HEK293 (cell line): ENCODE data around the gene VASP.

ENCODE experiments used
- BCL11A ChIP-seq: fragments of 450-650 bp; formaldehyde crosslinking; IDR thresholded peaks from 2 replicates; pipeline ENCODE4 v1.5.1; 2016; ENCODE audit warnings: low read depth, missing biosample characterization, missing genetic modification characterization
- FEZF1 ChIP-seq: fragments of 450-650 bp; formaldehyde crosslinking; IDR thresholded peaks from 2 replicates; pipeline ENCODE4 v1.5.1; 2016; ENCODE audit warnings: missing biosample characterization, missing genetic modification characterization
- GLI2 ChIP-seq: fragments of 450-650 bp; formaldehyde crosslinking; IDR thresholded peaks from 2 replicates; pipeline ENCODE4; 2017; ENCODE audit warnings: missing biosample characterization, missing genetic modification characterization, low read depth, borderline replicate concordance
- PATZ1 ChIP-seq: fragments of 450-650 bp; formaldehyde crosslinking; IDR thresholded peaks from 2 replicates; pipeline ENCODE4 v1.5.1; 2016; ENCODE audit warnings: missing biosample characterization, missing genetic modification characterization
- PRDM4 ChIP-seq: fragments of 450-650 bp; formaldehyde crosslinking; IDR thresholded peaks from 2 replicates; pipeline ENCODE4 v1.5.1; 2017; ENCODE audit warnings: missing biosample characterization, missing genetic modification characterization
- REST ChIP-seq: fragments of 450-650 bp; formaldehyde crosslinking; IDR thresholded peaks from 2 replicates; pipeline ENCODE4 v1.5.1; 2016; ENCODE audit warnings: missing biosample characterization, missing genetic modification characterization
- WT1 ChIP-seq: fragments of 450-650 bp; formaldehyde crosslinking; IDR thresholded peaks from 2 replicates; pipeline ENCODE4 v1.5.1; 2016; ENCODE audit warnings: missing biosample characterization, missing genetic modification characterization
- ZBTB48 ChIP-seq: fragments of 450-650 bp; formaldehyde crosslinking; IDR thresholded peaks from 2 replicates; pipeline ENCODE4 v1.5.1; 2016; ENCODE audit warnings: missing biosample characterization, missing genetic modification characterization
- ZNF302 ChIP-seq: fragments of 450-650 bp; formaldehyde crosslinking; IDR thresholded peaks from 2 replicates; pipeline ENCODE4 v1.5.1; 2016; ENCODE audit warnings: missing biosample characterization, missing genetic modification characterization, low read depth
- ZNF391 ChIP-seq: fragments of 450-650 bp; formaldehyde crosslinking; IDR thresholded peaks from 2 replicates; pipeline ENCODE4 v1.5.1; 2016; ENCODE audit warnings: low read depth, missing biosample characterization, missing genetic modification characterization, borderline replicate concordance
- ZNF449 ChIP-seq: fragments of 450-650 bp; formaldehyde crosslinking; IDR thresholded peaks from 2 replicates; pipeline ENCODE4 v1.5.1; 2017; ENCODE audit warnings: missing biosample characterization, mild to moderate bottlenecking, missing genetic modification characterization, moderate library complexity
- ZNF548 ChIP-seq: fragments of 450-650 bp; formaldehyde crosslinking; IDR thresholded peaks from 2 replicates; pipeline ENCODE4 v1.5.1; 2016; ENCODE audit warnings: missing biosample characterization, missing genetic modification characterization
- ZNF600 ChIP-seq: fragments of 450-650 bp; formaldehyde crosslinking; IDR thresholded peaks from 2 replicates; pipeline ENCODE4 v1.5.1; 2016; ENCODE audit warnings: missing biosample characterization, missing genetic modification characterization
- ZNF677 ChIP-seq: fragments of 450-650 bp; IDR thresholded peaks from 2 replicates; pipeline ENCODE4 v1.5.0; 2018; ENCODE audit warnings: missing biosample characterization, mild to moderate bottlenecking, missing genetic modification characterization, moderate library complexity
- ZNF707 ChIP-seq: fragments of 450-650 bp; formaldehyde crosslinking; IDR thresholded peaks from 2 replicates; pipeline ENCODE4 v1.5.1; 2016; ENCODE audit warnings: missing biosample characterization, missing genetic modification characterization
- ZNF830 ChIP-seq: fragments of 450-650 bp; IDR thresholded peaks from 2 replicates; pipeline ENCODE4 v1.5.0; 2018; ENCODE audit warnings: missing biosample characterization, missing genetic modification characterization, low read depth, mild to moderate bottlenecking, moderate library complexity
- ZNF843 ChIP-seq: fragments of 450-650 bp; formaldehyde crosslinking; IDR thresholded peaks from 2 replicates; pipeline ENCODE4 v1.5.1; 2016; ENCODE audit warnings: missing biosample characterization, missing genetic modification characterization
- TF ChIP-seq, protein P1 (sequence below): fragments of 450-650 bp; formaldehyde crosslinking; IDR thresholded peaks from 2 replicates; pipeline ENCODE4 v1.5.1; 2016; ENCODE audit warnings: missing biosample characterization, missing genetic modification characterization
- TF ChIP-seq, protein P2 (sequence below): fragments of 450-650 bp; formaldehyde crosslinking; IDR thresholded peaks from 2 replicates; pipeline ENCODE4 v1.5.1; 2016; ENCODE audit warnings: missing biosample characterization, missing genetic modification characterization
- TF ChIP-seq, protein P3 (sequence below): fragments of 450-650 bp; formaldehyde crosslinking; IDR thresholded peaks from 2 replicates; pipeline ENCODE4 v1.5.1; 2016; ENCODE audit warnings: missing biosample characterization, missing genetic modification characterization, low read depth
- TF ChIP-seq, protein P4 (sequence below): fragments of 450-650 bp; formaldehyde crosslinking; IDR thresholded peaks from 2 replicates; pipeline ENCODE4 v1.5.1; 2016; ENCODE audit warnings: missing biosample characterization, missing genetic modification characterization

The VASP gene

DNA sequence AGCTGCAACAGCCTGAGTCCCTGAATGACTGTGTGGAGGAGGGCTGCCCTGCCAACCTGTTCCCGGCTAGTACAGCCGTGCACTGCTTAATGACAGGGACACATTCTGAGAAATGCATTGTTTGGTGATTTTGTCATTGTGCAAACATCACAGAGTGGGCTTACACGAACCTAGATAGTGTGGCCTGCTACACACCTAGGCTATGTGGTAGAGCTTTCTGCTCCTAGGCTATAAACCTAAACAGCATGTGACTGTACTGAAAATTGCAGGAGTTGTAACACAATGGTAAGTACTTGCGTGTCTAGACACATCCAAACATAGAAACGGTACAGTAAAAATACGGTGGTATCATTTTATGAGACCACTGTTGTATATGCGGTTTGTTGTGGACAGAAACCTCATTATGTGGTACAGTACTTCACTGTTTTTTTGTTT lies 35.0 kb downstream of the VASP start (continued):
- TF ChIP-seq PATZ1 (tag by site-specific recombination) (0 out of 2 replicates have a peak, but pooled peaks have one; percentile 20), ZNF302 (tag by site-specific recombination) (no peak), FEZF1 (tag by site-specific recombination) (peak; percentile 91), BCL11A (tag by site-specific recombination) (peak; percentile 52; the same call in 1 of the 2 replicates), PRDM4 (peak; percentile 80), REST (no peak), ZNF677 (tag by site-specific recombination) (no peak), WT1 (0 out of 2 replicates have a peak, but pooled peaks have one; percentile 21), ZNF830 (tag by site-specific recombination) (no peak), ZNF707 (tag by site-specific recombination) (no peak), GLI2 (no peak), ZNF449 (no peak), ZNF843 (tag by site-specific recombination) (peak; percentile 80), ZNF548 (tag by site-specific recombination) (no peak), ZBTB48 (tag by site-specific recombination) (no peak), ZNF391 (tag by site-specific recombination) (peak; percentile 44; the same call in 1 of the 2 replicates), ZNF600 (0 out of 2 replicates have a peak, but pooled peaks have one; percentile 30)
- TF ChIP-seq, protein P1, sequence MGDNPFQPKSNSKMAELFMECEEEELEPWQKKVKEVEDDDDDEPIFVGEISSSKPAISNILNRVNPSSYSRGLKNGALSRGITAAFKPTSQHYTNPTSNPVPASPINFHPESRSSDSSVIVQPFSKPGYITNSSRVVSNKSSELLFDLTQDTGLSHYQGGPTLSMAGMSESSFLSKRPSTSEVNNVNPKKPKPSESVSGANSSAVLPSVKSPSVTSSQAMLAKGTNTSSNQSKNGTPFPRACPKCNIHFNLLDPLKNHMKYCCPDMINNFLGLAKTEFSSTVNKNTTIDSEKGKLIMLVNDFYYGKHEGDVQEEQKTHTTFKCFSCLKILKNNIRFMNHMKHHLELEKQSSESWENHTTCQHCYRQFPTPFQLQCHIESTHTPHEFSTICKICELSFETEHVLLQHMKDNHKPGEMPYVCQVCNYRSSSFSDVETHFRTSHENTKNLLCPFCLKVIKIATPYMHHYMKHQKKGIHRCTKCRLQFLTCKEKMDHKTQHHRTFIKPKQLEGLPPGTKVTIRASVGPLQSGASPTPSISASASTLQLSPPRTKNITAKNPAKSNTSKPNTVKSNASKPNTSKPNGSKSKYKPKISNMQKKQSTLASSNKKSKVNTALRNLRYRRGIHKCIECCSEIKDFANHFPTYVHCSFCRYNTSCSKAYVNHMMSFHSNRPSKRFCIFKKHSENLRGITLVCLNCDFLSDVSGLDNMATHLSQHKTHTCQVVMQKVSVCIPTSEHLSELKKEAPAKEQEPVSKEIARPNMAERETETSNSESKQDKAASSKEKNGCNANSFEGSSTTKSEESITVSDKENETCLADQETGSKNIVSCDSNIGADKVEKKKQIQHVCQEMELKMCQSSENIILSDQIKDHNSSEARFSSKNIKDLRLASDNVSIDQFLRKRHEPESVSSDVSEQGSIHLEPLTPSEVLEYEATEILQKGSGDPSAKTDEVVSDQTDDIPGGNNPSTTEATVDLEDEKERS (tag by site-specific recombination): no peak
- TF ChIP-seq, protein P2, sequence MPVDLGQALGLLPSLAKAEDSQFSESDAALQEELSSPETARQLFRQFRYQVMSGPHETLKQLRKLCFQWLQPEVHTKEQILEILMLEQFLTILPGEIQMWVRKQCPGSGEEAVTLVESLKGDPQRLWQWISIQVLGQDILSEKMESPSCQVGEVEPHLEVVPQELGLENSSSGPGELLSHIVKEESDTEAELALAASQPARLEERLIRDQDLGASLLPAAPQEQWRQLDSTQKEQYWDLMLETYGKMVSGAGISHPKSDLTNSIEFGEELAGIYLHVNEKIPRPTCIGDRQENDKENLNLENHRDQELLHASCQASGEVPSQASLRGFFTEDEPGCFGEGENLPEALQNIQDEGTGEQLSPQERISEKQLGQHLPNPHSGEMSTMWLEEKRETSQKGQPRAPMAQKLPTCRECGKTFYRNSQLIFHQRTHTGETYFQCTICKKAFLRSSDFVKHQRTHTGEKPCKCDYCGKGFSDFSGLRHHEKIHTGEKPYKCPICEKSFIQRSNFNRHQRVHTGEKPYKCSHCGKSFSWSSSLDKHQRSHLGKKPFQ (tag by site-specific recombination): peak; percentile 49
- TF ChIP-seq, protein P3, sequence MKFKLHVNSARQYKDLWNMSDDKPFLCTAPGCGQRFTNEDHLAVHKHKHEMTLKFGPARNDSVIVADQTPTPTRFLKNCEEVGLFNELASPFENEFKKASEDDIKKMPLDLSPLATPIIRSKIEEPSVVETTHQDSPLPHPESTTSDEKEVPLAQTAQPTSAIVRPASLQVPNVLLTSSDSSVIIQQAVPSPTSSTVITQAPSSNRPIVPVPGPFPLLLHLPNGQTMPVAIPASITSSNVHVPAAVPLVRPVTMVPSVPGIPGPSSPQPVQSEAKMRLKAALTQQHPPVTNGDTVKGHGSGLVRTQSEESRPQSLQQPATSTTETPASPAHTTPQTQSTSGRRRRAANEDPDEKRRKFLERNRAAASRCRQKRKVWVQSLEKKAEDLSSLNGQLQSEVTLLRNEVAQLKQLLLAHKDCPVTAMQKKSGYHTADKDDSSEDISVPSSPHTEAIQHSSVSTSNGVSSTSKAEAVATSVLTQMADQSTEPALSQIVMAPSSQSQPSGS (tag by site-specific recombination): peak; percentile 47
- TF ChIP-seq, protein P4, sequence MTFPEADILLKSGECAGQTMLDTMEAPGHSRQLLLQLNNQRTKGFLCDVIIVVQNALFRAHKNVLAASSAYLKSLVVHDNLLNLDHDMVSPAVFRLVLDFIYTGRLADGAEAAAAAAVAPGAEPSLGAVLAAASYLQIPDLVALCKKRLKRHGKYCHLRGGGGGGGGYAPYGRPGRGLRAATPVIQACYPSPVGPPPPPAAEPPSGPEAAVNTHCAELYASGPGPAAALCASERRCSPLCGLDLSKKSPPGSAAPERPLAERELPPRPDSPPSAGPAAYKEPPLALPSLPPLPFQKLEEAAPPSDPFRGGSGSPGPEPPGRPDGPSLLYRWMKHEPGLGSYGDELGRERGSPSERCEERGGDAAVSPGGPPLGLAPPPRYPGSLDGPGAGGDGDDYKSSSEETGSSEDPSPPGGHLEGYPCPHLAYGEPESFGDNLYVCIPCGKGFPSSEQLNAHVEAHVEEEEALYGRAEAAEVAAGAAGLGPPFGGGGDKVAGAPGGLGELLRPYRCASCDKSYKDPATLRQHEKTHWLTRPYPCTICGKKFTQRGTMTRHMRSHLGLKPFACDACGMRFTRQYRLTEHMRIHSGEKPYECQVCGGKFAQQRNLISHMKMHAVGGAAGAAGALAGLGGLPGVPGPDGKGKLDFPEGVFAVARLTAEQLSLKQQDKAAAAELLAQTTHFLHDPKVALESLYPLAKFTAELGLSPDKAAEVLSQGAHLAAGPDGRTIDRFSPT (tag by site-specific recombination): no peak
